GM23338 (cell line): ENCODE measurements around the gene GPR137C. TPM values are rescaled to one million over a fixed set of nuclear protein-coding genes. Genes with fewer than 3 reads are reported as not detected.

Experiments
- ATAC-seq: fragments of 200-7000 bp; cut with Tn5 transposase; 3 replicates; pipeline ENCODE4 v1.9.1; 2020
- DNase-seq: peaks from one replicate; pipeline ENCODE4 v3.0.0-alpha.2; 2015; ENCODE audit warnings: low spot score
- H2AFZ ChIP-seq: fragments of 200-600 bp; sonication (generic); 2 replicates; pipeline ENCODE4 v1.8.0; 2016; ENCODE audit warnings: antibody characterized with exemption, mild to moderate bottlenecking, moderate library complexity
- H3F3A ChIP-seq: fragments of 200-600 bp; sonication (generic); replicated peaks from 2 replicates; pipeline ENCODE4 v1.8.0; 2017; ENCODE audit warnings: antibody characterized with exemption, mixed run types, low read depth
- H3K27ac ChIP-seq: fragments of 200-600 bp; sonication (generic); 2 replicates; pipeline ENCODE4 v1.6.1; 2016; ENCODE audit warnings: low read depth
- H3K27me3 ChIP-seq: fragments of 200-600 bp; sonication (generic); 2 replicates; pipeline ENCODE4 v1.8.0; 2016; ENCODE audit warnings: mild to moderate bottlenecking, mixed run types, moderate library complexity; ENCODE audit not compliant: insufficient read depth
- H3K36me3 ChIP-seq: fragments of 200-600 bp; sonication (generic); 2 replicates; pipeline ENCODE4 v1.8.0; 2016; ENCODE audit warnings: mild to moderate bottlenecking; ENCODE audit not compliant: insufficient read depth
- H3K4me1 ChIP-seq: fragments of 200-600 bp; sonication (generic); 2 replicates; pipeline ENCODE4 v1.8.0; 2016; ENCODE audit warnings: mild to moderate bottlenecking, moderate library complexity; ENCODE audit not compliant: insufficient read depth
- H3K4me2 ChIP-seq: fragments of 200-600 bp; sonication (generic); 2 replicates; pipeline ENCODE4 v1.7.1; 2017; ENCODE audit warnings: mixed run types
- H3K4me3 ChIP-seq: fragments of 200-600 bp; sonication (generic); 2 replicates; pipeline ENCODE4 v1.6.1; 2016; ENCODE audit warnings: mixed run types
- H3K79me2 ChIP-seq: fragments of 200-600 bp; sonication (generic); replicated peaks from 2 replicates; pipeline ENCODE4 v1.8.0; 2017; ENCODE audit warnings: mild to moderate bottlenecking; ENCODE audit not compliant: insufficient read depth
- H3K9me2 ChIP-seq: fragments of 200-600 bp; sonication (generic); 2 replicates; pipeline ENCODE4 v1.8.0; 2017; ENCODE audit not compliant: insufficient read depth
- H4K20me1 ChIP-seq: fragments of 200-600 bp; sonication (generic); replicated peaks from 2 replicates; pipeline ENCODE4 v1.8.0; 2017; ENCODE audit warnings: mild to moderate bottlenecking; ENCODE audit not compliant: insufficient read depth
- H3K27ac Mint-ChIP-seq: 2 replicates; pipeline ENCODE4 v1.8.0; 2020; ENCODE audit warnings: inconsistent platforms, mild to moderate bottlenecking, moderate library complexity, mixed read lengths
- H3K27me3 Mint-ChIP-seq: 3 replicates; pipeline ENCODE4 v1.8.0; 2022; ENCODE audit warnings: low read depth, mild to moderate bottlenecking, moderate library complexity, mixed read lengths, inconsistent platforms; ENCODE audit not compliant: insufficient read depth, poor library complexity
- H3K36me3 Mint-ChIP-seq: 3 replicates; pipeline ENCODE4 v1.8.0; 2021; ENCODE audit warnings: low read depth, mild to moderate bottlenecking, inconsistent platforms, moderate library complexity, mixed read lengths
- H3K4me1 Mint-ChIP-seq: 3 replicates; pipeline ENCODE4 v1.8.0; 2020; ENCODE audit warnings: mild to moderate bottlenecking, inconsistent platforms, mixed read lengths
- H3K4me3 Mint-ChIP-seq: 3 replicates; pipeline ENCODE4 v1.8.0; 2021; ENCODE audit warnings: moderate library complexity, mild to moderate bottlenecking, inconsistent platforms, mixed read lengths
- H3K9me3 Mint-ChIP-seq: 3 replicates; pipeline ENCODE4 v1.8.0; 2020; ENCODE audit warnings: moderate library complexity, mild to moderate bottlenecking, inconsistent platforms, mixed read lengths
- CREB1 ChIP-seq: fragments of 250-450 bp; sonication (Bioruptor Pico); IDR thresholded peaks from 2 replicates; pipeline ENCODE4 v1.5.0; 2020; ENCODE audit warnings: low read depth, mild to moderate bottlenecking, moderate library complexity
- EZH2 ChIP-seq: fragments of 200-600 bp; sonication (generic); IDR thresholded peaks from one replicate; pipeline ENCODE4 v1.8.0; 2017; ENCODE audit warnings: antibody characterized with exemption, mild to moderate bottlenecking, low read depth; ENCODE audit not compliant: unreplicated experiment
- EZH2phosphoT487 ChIP-seq: fragments of 200-600 bp; sonication (generic); IDR thresholded peaks from one replicate; pipeline ENCODE4 v1.8.1; 2018; ENCODE audit warnings: antibody characterized with exemption; ENCODE audit not compliant: unreplicated experiment
- JUNB ChIP-seq: IDR thresholded peaks from one replicate; pipeline ENCODE4 v1.6.1; 2016; ENCODE audit warnings: antibody characterized with exemption; ENCODE audit not compliant: unreplicated experiment
- NANOG ChIP-seq: IDR thresholded peaks from 2 replicates; pipeline ENCODE4 v1.6.1; 2016; ENCODE audit warnings: antibody characterized with exemption, borderline replicate concordance
- POLR2AphosphoS5 ChIP-seq: IDR thresholded peaks from 2 replicates; pipeline ENCODE4 v1.6.1; 2016; ENCODE audit warnings: antibody characterized with exemption, low read depth
- STAT1 ChIP-seq: IDR thresholded peaks from one replicate; pipeline ENCODE4 v1.6.1; 2016; ENCODE audit warnings: antibody characterized with exemption; ENCODE audit not compliant: unreplicated experiment
- ZNF114 ChIP-seq: fragments of 250-450 bp; sonication (Bioruptor Pico); IDR thresholded peaks from 2 replicates; pipeline ENCODE4 v1.5.0; 2020; ENCODE audit warnings: mild to moderate bottlenecking, moderate library complexity
- ZNF331 ChIP-seq: fragments of 250-450 bp; sonication (Bioruptor Pico); IDR thresholded peaks from 2 replicates; pipeline ENCODE4 v1.5.0; 2020; ENCODE audit warnings: low read depth, mild to moderate bottlenecking, moderate library complexity
- polyA plus RNA-seq: library from polyadenylated mRNA; unstranded; fragments of >200 nt; fragmentation: Nextera tagmentation; extraction: Ambion mirVana; gene quantifications from 2 replicates; pipeline ENCODE4 v1.2.1, GENCODE V29; 2016
- total RNA-seq: library from RNA; depleted of rRNA; stranded (reverse); fragments of >200 nt; shearing (Covaris generic); gene quantifications from 2 replicates; pipeline ENCODE4 v1.2.3, GENCODE V29; 2014
- TF ChIP-seq, protein P1 (sequence below): fragments of 250-450 bp; sonication (Bioruptor Pico); IDR thresholded peaks from 2 replicates; pipeline ENCODE4 v1.5.0; 2020; ENCODE audit warnings: mild to moderate bottlenecking, moderate library complexity
- TF ChIP-seq, protein P2 (sequence below): IDR thresholded peaks from one replicate; pipeline ENCODE4 v1.6.1; 2018; ENCODE audit warnings: antibody characterized with exemption; ENCODE audit not compliant: unreplicated experiment
- TF ChIP-seq, protein P3 (sequence below): IDR thresholded peaks from 2 replicates; pipeline ENCODE4 v1.6.1; 2016; ENCODE audit warnings: antibody characterized with exemption
- TF ChIP-seq, protein P4 (sequence below), 2 experiments: fragments of 200-600 bp in 1 of 2; sonication (generic) in 1 of 2; conservative IDR thresholded peaks; 2 replicates each; pipeline versions ENCODE4 v1.5.1 to v1.6.1; 2016 to 2017; ENCODE audit warnings: antibody characterized with exemption in 2 of 2, low read depth in 2 of 2, mild to moderate bottlenecking in 2 of 2, moderate library complexity in 1 of 2

Gene GPR137C
- total and polyA plus RNA-seq, 2 experiments from 2014 or later: 2.2 to 5.2 TPM

DNA sequence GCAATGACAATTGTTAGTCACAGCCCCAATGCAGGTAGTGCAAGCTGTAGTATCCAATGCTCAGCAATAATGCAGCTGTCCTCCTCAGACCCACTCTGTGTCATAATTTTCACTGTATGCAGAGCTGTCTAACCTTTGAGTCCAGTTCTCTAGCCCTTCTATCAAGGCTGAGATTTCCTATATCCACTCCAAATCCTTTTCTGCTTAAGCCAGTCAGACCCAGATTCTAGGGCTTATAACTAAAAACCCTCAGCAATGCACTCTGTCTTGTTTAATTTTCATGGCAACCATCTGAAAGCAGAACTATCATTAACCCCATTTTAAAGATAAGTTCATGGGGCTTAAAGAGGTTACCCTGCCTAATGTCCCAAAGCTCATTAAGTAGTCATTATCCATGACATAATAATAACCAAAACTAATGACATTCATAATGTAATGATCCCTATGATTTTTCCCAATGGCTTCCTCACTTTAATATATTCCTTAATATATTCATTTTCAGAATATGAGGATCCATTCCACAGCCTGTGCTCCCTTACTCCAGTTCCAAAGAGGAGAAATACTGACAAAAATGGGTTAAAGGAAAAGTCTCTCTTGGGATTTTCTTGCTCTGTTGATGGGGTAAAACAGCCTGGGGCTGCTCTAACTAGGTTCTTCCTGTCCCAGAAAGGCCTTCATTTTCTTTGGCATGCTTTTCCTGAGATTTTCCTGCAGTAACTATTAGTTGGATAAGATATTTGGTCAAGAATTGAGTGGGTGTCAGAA, 29.9 kb upstream of the GPR137C start:
- no peak overlapping the region for H3K4me3 Mint-ChIP-seq
- no peaks in the 10 kb centered on the region for H3K79me2 ChIP-seq
- no peaks in the 10 kb centered on the region for H3K36me3 ChIP-seq
- no peaks in the 10 kb centered on the region for H3K27me3 Mint-ChIP-seq
- H3K4me3 ChIP-seq: no peak overlapping the region
- no peak overlapping the region for H3K27ac ChIP-seq
- no peak for DNase-seq
- ATAC-seq: no peak
- no peaks in the 10 kb centered on the region for H3K4me1 ChIP-seq
- no peak overlapping the region for H3K4me2 ChIP-seq
- H3F3A ChIP-seq: no peaks in the 10 kb centered on the region
- H3K36me3 Mint-ChIP-seq: no peaks in the 10 kb centered on the region
- H3K9me2 ChIP-seq: no peaks in the 10 kb centered on the region
- TF ChIP-seq CREB1 (no peak), ZNF331 (no peak), EZH2 (no peak), NANOG (no peak), STAT1 (no peak), JUNB (no peak), POLR2AphosphoS5 (no peak), ZNF114 (CRISPR knock-in tag) (no peak), EZH2phosphoT487 (no peak)
- TF ChIP-seq, protein P1, sequence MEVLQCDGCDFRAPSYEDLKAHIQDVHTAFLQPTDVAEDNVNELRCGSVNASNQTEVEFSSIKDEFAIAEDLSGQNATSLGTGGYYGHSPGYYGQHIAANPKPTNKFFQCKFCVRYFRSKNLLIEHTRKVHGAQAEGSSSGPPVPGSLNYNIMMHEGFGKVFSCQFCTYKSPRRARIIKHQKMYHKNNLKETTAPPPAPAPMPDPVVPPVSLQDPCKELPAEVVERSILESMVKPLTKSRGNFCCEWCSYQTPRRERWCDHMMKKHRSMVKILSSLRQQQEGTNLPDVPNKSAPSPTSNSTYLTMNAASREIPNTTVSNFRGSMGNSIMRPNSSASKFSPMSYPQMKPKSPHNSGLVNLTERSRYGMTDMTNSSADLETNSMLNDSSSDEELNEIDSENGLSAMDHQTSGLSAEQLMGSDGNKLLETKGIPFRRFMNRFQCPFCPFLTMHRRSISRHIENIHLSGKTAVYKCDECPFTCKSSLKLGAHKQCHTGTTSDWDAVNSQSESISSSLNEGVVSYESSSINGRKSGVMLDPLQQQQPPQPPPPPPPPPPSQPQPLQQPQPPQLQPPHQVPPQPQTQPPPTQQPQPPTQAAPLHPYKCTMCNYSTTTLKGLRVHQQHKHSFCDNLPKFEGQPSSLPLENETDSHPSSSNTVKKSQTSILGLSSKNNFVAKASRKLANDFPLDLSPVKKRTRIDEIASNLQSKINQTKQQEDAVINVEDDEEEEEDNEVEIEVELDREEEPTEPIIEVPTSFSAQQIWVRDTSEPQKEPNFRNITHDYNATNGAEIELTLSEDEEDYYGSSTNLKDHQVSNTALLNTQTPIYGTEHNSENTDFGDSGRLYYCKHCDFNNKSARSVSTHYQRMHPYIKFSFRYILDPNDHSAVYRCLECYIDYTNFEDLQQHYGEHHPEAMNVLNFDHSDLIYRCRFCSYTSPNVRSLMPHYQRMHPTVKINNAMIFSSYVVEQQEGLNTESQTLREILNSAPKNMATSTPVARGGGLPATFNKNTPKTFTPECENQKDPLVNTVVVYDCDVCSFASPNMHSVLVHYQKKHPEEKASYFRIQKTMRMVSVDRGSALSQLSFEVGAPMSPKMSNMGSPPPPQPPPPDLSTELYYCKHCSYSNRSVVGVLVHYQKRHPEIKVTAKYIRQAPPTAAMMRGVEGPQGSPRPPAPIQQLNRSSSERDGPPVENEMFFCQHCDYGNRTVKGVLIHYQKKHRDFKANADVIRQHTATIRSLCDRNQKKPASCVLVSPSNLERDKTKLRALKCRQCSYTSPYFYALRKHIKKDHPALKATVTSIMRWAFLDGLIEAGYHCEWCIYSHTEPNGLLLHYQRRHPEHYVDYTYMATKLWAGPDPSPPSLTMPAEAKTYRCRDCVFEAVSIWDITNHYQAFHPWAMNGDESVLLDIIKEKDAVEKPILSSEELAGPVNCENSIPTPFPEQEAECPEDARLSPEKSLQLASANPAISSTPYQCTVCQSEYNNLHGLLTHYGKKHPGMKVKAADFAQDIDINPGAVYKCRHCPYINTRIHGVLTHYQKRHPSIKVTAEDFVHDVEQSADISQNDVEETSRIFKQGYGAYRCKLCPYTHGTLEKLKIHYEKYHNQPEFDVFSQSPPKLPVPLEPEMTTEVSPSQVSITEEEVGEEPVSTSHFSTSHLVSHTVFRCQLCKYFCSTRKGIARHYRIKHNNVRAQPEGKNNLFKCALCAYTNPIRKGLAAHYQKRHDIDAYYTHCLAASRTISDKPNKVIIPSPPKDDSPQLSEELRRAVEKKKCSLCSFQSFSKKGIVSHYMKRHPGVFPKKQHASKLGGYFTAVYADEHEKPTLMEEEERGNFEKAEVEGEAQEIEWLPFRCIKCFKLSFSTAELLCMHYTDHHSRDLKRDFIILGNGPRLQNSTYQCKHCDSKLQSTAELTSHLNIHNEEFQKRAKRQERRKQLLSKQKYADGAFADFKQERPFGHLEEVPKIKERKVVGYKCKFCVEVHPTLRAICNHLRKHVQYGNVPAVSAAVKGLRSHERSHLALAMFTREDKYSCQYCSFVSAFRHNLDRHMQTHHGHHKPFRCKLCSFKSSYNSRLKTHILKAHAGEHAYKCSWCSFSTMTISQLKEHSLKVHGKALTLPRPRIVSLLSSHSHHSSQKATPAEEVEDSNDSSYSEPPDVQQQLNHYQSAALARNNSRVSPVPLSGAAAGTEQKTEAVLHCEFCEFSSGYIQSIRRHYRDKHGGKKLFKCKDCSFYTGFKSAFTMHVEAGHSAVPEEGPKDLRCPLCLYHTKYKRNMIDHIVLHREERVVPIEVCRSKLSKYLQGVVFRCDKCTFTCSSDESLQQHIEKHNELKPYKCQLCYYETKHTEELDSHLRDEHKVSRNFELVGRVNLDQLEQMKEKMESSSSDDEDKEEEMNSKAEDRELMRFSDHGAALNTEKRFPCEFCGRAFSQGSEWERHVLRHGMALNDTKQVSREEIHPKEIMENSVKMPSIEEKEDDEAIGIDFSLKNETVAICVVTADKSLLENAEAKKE: no peak
- TF ChIP-seq, protein P2, sequence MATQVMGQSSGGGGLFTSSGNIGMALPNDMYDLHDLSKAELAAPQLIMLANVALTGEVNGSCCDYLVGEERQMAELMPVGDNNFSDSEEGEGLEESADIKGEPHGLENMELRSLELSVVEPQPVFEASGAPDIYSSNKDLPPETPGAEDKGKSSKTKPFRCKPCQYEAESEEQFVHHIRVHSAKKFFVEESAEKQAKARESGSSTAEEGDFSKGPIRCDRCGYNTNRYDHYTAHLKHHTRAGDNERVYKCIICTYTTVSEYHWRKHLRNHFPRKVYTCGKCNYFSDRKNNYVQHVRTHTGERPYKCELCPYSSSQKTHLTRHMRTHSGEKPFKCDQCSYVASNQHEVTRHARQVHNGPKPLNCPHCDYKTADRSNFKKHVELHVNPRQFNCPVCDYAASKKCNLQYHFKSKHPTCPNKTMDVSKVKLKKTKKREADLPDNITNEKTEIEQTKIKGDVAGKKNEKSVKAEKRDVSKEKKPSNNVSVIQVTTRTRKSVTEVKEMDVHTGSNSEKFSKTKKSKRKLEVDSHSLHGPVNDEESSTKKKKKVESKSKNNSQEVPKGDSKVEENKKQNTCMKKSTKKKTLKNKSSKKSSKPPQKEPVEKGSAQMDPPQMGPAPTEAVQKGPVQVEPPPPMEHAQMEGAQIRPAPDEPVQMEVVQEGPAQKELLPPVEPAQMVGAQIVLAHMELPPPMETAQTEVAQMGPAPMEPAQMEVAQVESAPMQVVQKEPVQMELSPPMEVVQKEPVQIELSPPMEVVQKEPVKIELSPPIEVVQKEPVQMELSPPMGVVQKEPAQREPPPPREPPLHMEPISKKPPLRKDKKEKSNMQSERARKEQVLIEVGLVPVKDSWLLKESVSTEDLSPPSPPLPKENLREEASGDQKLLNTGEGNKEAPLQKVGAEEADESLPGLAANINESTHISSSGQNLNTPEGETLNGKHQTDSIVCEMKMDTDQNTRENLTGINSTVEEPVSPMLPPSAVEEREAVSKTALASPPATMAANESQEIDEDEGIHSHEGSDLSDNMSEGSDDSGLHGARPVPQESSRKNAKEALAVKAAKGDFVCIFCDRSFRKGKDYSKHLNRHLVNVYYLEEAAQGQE: no peak
- TF ChIP-seq, protein P3, sequence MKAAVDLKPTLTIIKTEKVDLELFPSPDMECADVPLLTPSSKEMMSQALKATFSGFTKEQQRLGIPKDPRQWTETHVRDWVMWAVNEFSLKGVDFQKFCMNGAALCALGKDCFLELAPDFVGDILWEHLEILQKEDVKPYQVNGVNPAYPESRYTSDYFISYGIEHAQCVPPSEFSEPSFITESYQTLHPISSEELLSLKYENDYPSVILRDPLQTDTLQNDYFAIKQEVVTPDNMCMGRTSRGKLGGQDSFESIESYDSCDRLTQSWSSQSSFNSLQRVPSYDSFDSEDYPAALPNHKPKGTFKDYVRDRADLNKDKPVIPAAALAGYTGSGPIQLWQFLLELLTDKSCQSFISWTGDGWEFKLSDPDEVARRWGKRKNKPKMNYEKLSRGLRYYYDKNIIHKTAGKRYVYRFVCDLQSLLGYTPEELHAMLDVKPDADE: no peak
- TF ChIP-seq, protein P4, sequence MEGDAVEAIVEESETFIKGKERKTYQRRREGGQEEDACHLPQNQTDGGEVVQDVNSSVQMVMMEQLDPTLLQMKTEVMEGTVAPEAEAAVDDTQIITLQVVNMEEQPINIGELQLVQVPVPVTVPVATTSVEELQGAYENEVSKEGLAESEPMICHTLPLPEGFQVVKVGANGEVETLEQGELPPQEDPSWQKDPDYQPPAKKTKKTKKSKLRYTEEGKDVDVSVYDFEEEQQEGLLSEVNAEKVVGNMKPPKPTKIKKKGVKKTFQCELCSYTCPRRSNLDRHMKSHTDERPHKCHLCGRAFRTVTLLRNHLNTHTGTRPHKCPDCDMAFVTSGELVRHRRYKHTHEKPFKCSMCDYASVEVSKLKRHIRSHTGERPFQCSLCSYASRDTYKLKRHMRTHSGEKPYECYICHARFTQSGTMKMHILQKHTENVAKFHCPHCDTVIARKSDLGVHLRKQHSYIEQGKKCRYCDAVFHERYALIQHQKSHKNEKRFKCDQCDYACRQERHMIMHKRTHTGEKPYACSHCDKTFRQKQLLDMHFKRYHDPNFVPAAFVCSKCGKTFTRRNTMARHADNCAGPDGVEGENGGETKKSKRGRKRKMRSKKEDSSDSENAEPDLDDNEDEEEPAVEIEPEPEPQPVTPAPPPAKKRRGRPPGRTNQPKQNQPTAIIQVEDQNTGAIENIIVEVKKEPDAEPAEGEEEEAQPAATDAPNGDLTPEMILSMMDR (conservative IDR thresholded peaks at IDR 0.05; ENCODE audit: low read depth in 2 of 2): no peak
- no peaks in the 10 kb centered on the region for H3K9me3 Mint-ChIP-seq
- H3K4me1 Mint-ChIP-seq: no peaks in the 10 kb centered on the region
- no peak overlapping the region for H2AFZ ChIP-seq
- no peaks in the 10 kb centered on the region; the same call in 1 of the 2 replicates for H4K20me1 ChIP-seq
- H3K27ac Mint-ChIP-seq: no peak overlapping the region
- H3K27me3 ChIP-seq: no peaks in the 10 kb centered on the region
